HL-60/S4 treated with phorbol 12-myristate 13-acetate at 8.2 ng/mL for 4 days and 3 days (cell line): ENCODE data around the gene AARS2.

Source experiments
- in situ Hi-C: fragments of 300-500 bp; cut with MboI; formaldehyde crosslinking; loops from 2 replicates; pipeline ENCODE4 v1.15.0; 2022; ENCODE audit warnings: low sequenced_read_pairs

Gene AARS2

GRCh38 chr6:44264154-44265006 lies 48.8 kb downstream of the AARS2 start:
- in situ Hi-C loops: no loop called here

- in situ Hi-C loops: no loop called here
Measured at GRCh38 chr6:44263354-44264100, 49.6 kb downstream of the AARS2 start.

- in situ Hi-C loops: no loop called here
Measured at GRCh38 chr6:44262467-44263353, 50.4 kb downstream of the AARS2 start.

- in situ Hi-C loops: no loop called here
Measured at GRCh38 chr6:44261581-44261980, 51.6 kb downstream of the AARS2 start.

GRCh38 chr6:44260451-44261297 lies 52.5 kb downstream of the AARS2 start:
- in situ Hi-C loops: no loop called here

GRCh38 chr6:44260011-44260410 lies 53.1 kb downstream of the AARS2 start:
- in situ Hi-C loops: no loop called here

GRCh38 chr6:44258921-44259320 lies 54.2 kb downstream of the AARS2 start:
- in situ Hi-C loops: no loop called here

- in situ Hi-C loops: no loop called here
Measured at GRCh38 chr6:44258325-44258863, 54.8 kb downstream of the AARS2 start.

- in situ Hi-C loops: no loop called here
Measured at GRCh38 chr6:44257753-44258324, 55.3 kb downstream of the AARS2 start.

GRCh38 chr6:44257025-44257752 lies 56.0 kb downstream of the AARS2 start, which contains the start of gene SLC35B2:
TSS of gene SLC35B2 (minus strand) at chr6:44257528. CDS start at chr6:44257410, 118 bp downstream.
- in situ Hi-C loops: no loop called here

- in situ Hi-C loops: no loop called here
Measured at GRCh38 chr6:44256775-44257024, 56.4 kb downstream of the AARS2 start.

GRCh38 chr6:44255871-44256774 lies 57.0 kb downstream of the AARS2 start:
- in situ Hi-C loops: no loop called here

- in situ Hi-C loops: no loop called here
Measured at GRCh38 chr6:44255105-44255808, 57.9 kb downstream of the AARS2 start.

- in situ Hi-C loops: no loop called here
Measured at GRCh38 chr6:44254191-44255104, 58.7 kb downstream of the AARS2 start.

GRCh38 chr6:44253307-44254101 lies 59.6 kb downstream of the AARS2 start:
- in situ Hi-C loops: no loop called here
